Epithelial cell of prostate (primary cell): Measurements from ENCODE around the gene HLA-DRA.
"Not testable (repeated sequence)": the region's sequence is repeated elsewhere in the genome, so short reads cannot be mapped to it uniquely, and the experiment has no call there.

Experiments
- DNase-seq: peaks from one replicate; pipeline ENCODE4 v3.0.0-alpha.2; 2011; ENCODE audit warnings: low read depth, low spot score
- H3K27ac ChIP-seq: fragments of 450-650 bp; 2 replicates; pipeline ENCODE4 v1.5.1; 2017; ENCODE audit warnings: mild to moderate bottlenecking

The HLA-DRA gene

DNA sequence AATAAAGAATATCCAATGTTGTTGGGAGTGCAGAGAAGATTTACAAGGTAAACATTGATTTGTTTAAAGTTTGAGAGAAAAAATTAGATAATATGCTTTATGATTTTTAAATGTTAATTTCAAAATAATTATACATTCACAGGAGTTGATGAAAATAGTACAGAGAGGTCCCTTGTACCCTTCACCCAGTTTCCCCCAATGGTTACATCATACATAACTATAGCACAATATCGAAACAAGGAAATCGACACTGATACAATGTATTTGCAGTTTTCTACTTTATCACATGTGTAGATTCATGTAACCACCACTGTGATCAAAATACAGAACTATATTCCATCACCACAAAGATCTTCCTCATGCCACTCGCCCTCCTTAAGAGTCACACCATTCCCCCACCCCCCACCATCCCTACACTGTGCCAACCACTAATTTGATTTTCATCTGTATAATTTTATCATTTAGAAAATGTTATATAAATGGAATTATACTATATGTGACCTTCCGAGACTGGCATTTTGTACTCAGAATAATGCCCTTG lies 11.7 kb upstream of the HLA-DRA start:
- H3K27ac ChIP-seq = no peak overlapping the region
- no peak for DNase-seq

DNA sequence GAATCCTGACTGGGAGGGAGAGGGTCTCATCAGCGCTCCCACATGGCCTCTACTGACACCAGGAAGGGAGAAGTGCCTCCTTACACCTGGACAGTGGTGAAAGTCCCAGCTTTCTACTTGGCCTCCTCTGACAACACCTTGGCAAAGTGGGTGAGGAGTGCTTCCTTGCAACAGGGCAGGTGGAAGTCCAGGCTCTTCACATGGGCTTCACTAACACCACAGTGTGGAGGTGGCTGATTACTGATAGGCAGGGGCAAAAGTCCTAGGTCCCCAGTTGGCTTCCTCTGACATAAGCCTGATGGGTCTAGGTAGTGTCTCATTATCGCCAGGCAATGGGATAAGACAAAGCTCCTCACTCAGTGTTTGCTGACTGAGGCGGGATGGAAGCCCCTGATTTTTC lies 9.5 kb upstream of the HLA-DRA start:
- DNase-seq = no peak
- H3K27ac ChIP-seq = no peak overlapping the region

DNA sequence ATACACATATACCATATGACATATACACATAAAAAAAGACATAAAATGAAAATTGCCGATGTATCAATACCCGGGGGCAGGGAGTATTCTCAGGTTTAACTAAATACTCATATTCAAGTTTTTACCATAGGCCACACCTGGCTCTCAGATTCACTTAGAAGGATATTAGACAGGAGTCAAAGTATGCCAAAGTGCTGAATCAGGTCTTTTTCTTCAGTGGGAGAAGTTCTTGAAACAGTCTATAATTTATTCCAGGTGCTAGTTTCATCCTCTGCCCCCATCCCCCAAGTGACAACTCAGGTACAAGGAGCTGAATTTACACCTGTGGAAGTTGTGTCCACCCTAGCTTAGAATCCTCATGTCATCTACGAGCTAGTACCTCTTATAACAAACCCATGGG lies 8.5 kb upstream of the HLA-DRA start:
- H3K27ac ChIP-seq = no peak overlapping the region
- DNase-seq = no peak

DNA sequence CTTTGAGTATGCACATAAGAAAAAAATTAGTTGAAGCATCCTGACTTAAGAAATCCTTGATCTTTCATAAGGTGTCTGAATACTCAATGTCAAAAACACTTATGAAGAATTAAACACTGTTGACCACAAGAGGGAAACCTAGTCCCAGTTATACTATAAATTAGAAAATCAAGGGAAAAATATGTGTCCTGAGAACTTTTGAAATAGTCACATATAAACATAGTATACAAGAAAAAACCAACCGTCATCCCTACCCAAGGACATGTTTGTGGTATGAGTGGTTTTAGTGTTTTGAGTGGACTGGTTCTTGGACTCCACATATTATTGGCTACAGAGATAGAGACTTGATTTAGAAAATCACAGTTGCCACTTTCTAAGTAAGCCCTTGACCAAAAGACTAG lies 7.6 kb upstream of the HLA-DRA start:
- no peak for DNase-seq
- H3K27ac ChIP-seq = no peak overlapping the region

DNA sequence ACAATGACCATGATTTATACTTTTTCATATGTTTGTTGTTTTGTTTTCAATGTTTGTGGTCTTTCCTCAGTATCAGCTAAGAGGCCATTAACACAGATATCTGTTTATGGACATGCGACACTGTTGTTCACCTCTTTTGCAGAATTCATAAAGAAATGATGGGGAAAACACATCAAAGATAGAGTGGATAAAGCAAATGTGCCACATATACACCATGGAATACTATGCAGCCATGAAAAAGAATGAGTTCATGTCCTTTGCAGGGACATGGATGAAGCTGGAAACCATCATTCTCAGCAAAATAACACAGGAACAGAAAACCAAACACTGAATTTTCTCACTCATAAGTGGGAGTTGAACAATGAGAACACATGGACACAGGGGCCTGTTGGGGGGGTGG lies 5.7 kb upstream of the HLA-DRA start:
- not testable (repeated sequence) for H3K27ac ChIP-seq, DNase-seq

DNA sequence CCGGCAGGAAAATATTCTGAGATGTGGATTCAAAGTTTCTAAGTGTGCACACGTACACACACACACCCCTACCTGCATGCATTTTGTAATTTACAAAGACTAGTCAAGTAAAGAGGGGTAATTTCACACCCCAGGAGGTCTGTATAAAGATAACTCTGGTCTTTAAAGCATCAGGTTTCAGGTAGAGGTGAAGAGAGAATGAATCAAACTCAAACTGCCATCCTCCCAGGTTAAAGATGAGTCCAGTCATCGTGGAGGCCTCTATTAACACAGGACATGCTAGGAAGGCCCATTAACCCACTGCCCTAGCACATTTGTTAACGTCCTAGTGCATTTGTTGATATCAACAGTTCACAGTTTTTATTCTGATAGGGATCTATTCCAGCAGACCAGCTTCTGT lies 3.5 kb upstream of the HLA-DRA start:
- DNase-seq = no peak
- no peak overlapping the region for H3K27ac ChIP-seq

DNA sequence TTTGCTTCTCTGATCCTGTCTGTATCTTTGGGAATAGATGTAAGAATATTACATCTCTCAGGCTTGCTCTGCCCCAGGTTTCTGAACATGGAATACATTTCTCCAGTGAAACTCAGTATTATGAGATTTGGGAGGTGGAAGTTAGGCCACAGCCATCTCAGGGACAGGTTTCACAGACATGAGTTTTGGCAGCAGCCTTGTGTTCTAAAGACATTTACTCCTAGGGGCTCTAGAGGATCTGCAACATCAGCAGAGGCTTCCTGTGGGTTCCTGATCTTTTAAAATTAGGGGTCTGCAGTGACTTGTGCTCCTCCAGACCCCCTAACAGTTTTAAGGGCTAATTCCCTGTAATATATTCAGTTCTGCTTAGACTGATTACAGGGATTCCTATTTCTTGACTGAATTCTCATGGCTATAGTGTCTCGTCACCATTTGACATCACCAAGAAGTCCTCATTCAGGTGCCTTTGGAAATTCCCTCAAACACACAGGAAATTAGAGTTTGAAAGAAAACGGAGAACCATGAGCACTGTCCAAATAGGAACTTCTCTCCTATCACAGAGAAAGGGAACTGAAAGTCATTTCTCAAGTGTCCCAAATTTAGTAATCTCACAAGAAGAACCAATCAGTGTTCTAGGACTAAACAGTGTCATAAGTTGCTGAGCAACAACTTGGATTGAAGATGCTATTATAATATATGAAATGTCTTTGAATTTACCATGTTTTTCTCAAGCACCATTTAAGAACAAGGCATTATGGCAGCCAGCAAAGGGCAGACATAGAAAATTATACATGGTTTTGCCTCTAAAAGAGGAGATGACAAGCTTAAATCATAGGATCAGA lies 2.5 kb upstream of the HLA-DRA start:
- DNase-seq = no peak
- H3K27ac ChIP-seq = no peak overlapping the region

DNA sequence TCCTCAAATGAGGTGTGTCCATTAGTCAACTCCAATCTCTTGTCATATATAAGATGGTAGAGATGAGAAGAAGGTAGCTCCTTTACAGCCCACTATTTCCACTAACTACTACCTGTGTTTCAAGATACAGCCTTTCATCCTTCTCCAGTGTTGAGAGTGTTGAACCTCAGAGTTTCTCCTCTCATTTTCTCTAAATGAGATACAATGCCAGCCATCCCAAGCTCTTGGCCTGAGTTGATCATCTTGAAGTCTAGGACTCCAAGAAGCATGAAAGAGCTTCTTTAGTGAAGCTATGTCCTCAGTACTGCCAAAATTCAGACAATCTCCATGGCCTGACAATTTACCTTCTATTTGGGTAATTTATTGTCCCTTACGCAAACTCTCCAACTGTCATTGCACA lies 548 bp upstream of the HLA-DRA start:
- H3K27ac ChIP-seq = no peak overlapping the region
- DNase-seq = no peak

DNA sequence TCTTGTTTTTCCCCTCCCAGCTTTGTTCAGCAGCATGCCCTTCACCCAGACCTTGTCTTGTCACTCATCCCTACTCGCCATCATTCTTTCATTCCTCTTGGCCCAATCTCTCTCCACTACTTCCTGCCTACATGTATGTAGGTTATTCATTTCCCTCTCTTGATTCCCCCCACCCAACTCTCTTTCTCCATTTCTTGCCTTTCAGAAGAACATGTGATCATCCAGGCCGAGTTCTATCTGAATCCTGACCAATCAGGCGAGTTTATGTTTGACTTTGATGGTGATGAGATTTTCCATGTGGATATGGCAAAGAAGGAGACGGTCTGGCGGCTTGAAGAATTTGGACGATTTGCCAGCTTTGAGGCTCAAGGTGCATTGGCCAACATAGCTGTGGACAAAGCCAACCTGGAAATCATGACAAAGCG lies 2.6 kb downstream of the HLA-DRA start:
- no peak overlapping the region for H3K27ac ChIP-seq
- DNase-seq = no peak

DNA sequence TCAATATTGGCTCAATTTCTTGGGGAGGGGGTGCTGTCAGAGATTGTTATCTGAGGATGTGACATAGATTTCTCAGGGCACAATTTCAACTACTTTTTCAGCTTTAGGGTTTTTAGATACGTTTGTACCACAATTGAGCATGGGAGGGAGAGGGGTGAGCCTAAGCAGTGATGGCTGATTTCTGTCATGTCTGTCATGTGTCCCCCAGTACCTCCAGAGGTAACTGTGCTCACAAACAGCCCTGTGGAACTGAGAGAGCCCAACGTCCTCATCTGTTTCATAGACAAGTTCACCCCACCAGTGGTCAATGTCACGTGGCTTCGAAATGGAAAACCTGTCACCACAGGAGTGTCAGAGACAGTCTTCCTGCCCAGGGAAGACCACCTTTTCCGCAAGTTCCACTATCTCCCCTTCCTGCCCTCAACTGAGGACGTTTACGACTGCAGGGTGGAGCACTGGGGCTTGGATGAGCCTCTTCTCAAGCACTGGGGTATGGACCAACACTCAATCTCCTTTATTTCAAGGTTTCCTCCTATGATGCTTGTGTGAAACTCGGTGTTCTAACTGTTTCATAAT lies 3.4 kb downstream of the HLA-DRA start:
- H3K27ac ChIP-seq = no peak overlapping the region
- DNase-seq = no peak

DNA sequence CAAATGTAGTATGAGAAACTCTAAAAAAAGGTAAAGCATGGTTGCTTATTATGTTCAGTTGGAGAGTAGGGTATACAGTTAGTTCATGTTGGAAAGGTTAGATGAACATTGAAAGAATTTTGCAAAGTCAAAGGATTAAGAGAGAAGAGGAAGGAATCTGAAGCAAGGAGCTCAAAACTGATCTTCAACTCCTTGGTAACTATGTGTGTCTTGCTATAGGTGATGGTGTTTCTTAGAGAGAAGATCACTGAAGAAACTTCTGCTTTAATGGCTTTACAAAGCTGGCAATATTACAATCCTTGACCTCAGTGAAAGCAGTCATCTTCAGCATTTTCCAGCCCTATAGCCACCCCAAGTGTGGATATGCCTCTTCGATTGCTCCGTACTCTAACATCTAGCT lies 4.7 kb downstream of the HLA-DRA start:
- DNase-seq = no peak
- no peak overlapping the region for H3K27ac ChIP-seq

DNA sequence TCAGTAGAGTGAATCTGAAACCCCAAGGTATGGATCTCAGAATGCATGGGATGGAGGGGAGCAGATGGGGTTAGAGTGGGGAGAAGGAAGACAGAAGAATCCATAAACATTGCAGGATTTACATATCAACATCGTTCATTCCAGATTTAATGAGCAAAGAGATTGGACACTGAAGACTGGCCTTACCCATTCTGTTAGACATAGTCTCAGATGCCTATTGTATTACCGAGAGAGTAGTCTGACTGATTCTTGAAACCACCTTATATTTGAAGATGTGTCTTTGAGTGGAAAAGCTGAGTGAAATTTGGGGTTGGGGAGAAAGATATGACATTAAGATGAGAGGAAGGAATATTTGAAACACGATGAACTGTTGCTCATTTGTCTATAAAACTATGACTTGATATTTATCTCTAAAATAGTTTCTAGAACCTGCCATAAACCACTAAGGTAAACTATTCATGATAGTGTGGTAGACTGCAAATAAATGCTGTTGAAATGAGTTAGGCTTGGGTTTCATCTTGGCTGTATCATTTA lies 5.7 kb downstream of the HLA-DRA start:
- H3K27ac ChIP-seq = no peak overlapping the region
- no peak for DNase-seq

DNA sequence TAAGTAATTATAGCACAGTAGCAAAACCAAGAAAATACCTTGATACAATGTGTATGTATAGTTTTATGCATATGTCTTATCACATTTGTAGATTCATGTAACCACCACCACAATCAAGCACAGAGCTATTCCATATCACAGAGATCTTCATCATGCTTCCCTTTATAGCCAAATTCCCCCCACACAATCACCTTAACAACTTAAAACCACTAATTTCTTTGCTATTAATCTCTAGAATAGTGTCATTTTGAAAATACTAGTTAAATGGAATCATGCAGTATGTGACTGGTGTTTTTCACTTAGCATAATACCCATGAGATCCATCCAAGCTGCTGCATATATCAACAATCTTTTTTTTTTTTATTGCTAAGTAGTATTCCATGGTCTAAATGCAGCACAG lies 8.2 kb downstream of the HLA-DRA start:
- no peak for DNase-seq
- no peak overlapping the region for H3K27ac ChIP-seq

DNA sequence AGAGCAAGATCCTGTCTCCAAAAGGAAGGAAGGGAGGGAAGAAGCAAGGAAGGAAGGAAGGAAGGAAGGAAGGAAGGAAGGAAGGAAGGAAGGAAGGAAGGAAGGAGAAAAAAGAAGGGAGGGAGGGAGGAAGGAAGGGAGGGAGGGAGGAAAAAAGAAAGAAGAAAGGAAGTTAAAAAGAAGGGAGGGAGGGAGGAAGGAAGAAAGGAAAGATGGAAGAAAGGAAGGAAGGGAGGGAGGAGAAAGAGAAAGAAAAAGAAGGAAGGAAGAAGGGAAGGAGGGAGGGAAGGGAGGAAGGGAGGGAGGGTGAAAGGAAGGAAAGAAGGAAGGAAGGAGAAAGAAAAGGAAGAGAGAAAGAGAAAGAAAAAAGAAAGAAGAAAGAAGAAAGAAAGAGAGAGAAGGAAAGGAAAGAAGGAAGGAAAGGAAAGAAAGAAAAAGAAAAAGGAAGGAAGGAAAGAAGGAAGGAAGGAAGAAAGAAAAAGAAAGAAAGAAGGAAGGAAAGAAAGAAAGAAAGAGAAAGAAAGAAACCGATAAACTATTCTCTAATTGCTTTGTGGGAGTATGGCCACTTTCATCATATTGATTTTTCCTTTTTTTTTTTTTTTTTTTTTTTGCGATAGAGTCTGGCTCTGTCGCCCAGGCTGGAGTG lies 9.5 kb downstream of the HLA-DRA start:
- H3K27ac ChIP-seq = no peak overlapping the region
- no peak for DNase-seq

DNA sequence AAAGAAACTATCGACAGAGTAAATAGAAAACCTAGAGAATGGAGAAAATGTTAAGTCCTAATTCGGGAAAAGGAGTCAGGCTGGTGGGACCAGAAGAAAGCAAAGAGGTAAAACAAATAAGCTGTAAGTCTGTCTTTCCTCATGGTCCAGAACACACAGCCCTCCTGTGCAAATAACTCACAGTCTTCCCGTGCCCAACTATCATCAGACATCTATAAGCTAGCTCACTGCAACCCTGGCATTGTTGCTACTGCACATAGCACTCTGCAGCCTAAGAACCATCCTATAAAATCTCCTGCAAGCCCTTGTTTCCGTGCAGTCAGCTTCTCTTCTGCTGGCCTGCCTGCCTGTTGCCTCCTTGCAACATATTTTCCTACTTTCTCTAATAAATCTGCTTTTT lies 17.4 kb downstream of the HLA-DRA start:
- no peak overlapping the region for H3K27ac ChIP-seq
- DNase-seq = no peak

DNA sequence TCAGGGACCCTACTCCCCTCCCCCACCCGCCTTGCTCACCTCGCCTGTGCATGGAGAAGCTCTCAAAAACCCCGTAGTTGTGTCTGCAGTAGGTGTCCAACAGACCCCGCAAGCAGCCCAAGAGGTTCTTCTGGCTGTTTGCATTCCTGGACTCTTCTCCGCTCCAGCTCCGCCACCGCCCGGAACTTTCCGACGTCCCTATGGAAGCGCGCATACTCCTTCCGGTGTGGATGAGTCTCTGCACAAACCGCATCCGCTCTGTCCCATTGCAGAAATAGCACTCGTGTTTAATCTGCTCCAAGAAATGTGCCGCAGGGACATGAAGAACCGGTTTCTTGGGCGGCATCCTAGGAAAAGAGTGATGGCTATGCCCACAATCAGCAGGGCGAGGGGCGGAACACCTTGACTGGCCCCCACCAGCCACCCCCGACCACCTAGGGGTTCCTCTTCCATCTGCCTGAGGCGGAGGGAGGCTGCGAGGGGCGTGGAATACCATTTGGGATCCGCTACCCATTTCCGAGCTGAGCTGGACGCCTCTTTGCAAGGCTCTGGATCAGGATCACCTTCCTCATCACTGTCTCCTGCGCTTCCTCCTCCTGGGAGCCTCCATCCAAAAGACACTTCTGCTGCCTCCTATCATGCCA lies 20.2 kb downstream of the HLA-DRA start:
- no peak for DNase-seq
- no peak overlapping the region for H3K27ac ChIP-seq

DNA sequence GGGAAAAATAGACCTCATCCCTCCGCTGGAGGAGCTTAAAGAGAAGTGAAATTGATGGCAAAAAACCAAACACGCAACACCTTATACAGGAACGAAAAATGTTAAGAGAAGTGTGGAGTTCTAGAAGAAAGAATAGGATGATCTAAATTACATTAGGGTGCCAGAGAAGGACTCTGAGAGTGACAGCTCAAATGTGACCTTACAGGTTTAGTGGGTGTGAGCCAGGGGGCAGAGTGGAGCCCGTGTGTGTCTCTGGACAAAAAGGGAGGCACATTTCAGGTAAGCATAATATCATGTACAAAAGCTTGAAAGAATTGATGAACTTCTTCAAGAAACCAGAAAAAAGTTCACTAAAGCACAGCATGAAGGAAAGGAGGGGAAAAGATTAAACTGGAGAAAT lies 20.8 kb downstream of the HLA-DRA start:
- DNase-seq = no peak

DNA sequence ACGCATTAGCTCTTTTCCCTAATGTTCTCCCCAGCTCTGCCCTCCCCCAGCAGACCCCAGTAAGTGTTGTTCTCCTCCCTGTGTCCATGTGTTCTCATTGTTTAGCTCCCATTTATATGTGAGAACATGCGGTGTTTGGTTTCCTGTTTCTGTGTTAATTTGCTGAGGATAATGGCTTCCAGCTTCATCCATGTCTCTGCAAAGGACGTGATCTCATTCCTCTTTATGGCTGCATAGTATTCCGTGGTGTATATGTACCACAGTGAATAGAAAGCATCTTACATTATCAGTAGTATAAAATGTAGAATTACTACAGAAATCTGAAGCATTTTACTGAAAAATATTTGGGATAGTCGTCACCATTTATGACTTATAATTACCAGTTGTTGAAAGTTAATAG lies 21.8 kb downstream of the HLA-DRA start:
- no peak for DNase-seq
- H3K27ac ChIP-seq = no peak overlapping the region

More for the DNA sequence above, 20.8 kb downstream of the HLA-DRA start:
- no peak overlapping the region for H3K27ac ChIP-seq

DNA sequence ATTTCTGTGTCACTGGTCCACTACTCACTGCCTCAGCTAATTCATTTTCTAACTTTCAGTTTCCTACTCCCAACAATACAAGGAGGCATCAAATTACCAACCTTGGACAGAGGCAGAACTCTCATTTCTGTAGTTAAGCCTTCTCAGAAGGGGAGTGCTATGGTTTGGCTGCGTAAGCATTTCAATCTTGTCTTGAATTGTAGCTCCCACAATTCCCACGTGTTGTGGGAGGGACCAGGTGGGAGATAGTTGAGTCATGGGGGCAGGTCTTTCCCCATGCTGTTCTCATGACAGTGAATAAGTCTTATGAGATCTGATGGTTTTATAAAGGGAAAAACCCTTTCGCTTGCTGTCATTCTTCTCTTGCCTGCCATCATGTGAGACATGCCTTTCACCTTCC lies 22.9 kb downstream of the HLA-DRA start:
- H3K27ac ChIP-seq = no peak overlapping the region
- DNase-seq = no peak

DNA sequence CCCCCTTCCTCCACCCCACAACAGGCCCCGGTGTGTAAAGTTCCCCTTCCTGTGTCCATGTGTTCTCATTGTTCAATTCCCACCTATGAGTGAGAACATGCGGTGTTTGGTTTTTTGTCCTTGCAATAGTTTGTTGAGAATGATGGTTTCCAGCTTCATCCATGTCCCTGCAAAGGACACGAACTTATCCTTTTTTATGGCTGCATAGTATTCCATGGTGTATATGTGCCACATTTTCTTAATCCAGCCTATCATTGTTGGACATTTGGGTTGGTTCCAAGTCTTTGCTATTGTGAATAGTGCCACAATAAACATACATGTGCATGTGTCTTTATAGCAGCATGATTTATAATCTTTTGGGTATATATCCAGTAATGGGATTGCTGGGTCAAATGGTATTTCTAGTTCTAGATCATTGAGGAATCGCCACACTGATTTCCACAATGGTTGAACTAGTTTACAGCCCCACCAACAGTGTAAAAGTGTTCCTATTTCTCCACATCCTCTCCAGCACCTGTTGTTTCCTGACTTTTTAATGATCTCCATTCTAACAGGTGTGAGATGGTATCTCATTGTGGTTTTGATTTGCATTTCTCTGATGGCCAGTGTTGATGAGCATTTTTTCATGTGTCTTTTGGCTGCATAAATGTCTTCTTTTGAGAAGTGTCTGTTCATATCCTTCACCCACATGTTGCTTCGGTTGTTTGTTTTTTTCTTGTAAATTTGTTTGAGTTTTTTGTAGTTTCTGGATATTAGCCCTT lies 28.2 kb downstream of the HLA-DRA start:
- DNase-seq, H3K27ac ChIP-seq: not testable (repeated sequence)
